GM15510 (cell line): ENCODE data around the gene NTMT2.

Source experiments
- POLR2A ChIP-seq: IDR thresholded peaks from 3 replicates; pipeline ENCODE4 v1.6.1; 2011; ENCODE audit warnings: borderline replicate concordance; ENCODE audit not compliant: insufficient read length; ENCODE audit errors: extremely low read depth

The NTMT2 gene

GRCh38 chr1:170146720-170147263, 1.0 kb downstream of the NTMT2 start:
- TF ChIP-seq POLR2A = no peak

GRCh38 chr1:170149241-170149640, 3.5 kb downstream of the NTMT2 start:
- no peak for TF ChIP-seq POLR2A

GRCh38 chr1:170150016-170150415, 4.3 kb downstream of the NTMT2 start:
- no peak for TF ChIP-seq POLR2A

- no peak for TF ChIP-seq POLR2A
Measured at GRCh38 chr1:170150921-170151320, 5.2 kb downstream of the NTMT2 start.

- TF ChIP-seq POLR2A = no peak
Measured at GRCh38 chr1:170153417-170153816, 7.7 kb downstream of the NTMT2 start.

- TF ChIP-seq POLR2A = no peak
Measured at GRCh38 chr1:170155055-170155454, 9.3 kb downstream of the NTMT2 start.

- TF ChIP-seq POLR2A = no peak
Measured at GRCh38 chr1:170156594-170156993, 10.8 kb downstream of the NTMT2 start.

- TF ChIP-seq POLR2A = no peak
Measured at GRCh38 chr1:170157820-170158219, 12.1 kb downstream of the NTMT2 start.

GRCh38 chr1:170162459-170163246, 16.9 kb downstream of the NTMT2 start:
- TF ChIP-seq POLR2A = no peak

GRCh38 chr1:170164103-170164763, 18.5 kb downstream of the NTMT2 start:
- no peak for TF ChIP-seq POLR2A

- no peak for TF ChIP-seq POLR2A
Measured at GRCh38 chr1:170166518-170167180, 20.9 kb downstream of the NTMT2 start.

- no peak for TF ChIP-seq POLR2A
Measured at GRCh38 chr1:170168265-170168664, 22.5 kb downstream of the NTMT2 start.

- TF ChIP-seq POLR2A = no peak
Measured at GRCh38 chr1:170174395-170174794, 28.6 kb downstream of the NTMT2 start.

- TF ChIP-seq POLR2A = no peak
Measured at GRCh38 chr1:170175041-170175440, 29.3 kb downstream of the NTMT2 start.

GRCh38 chr1:170175484-170175883, 29.7 kb downstream of the NTMT2 start:
- TF ChIP-seq POLR2A = no peak
